OCI-M2 (cell line): ENCODE measurements around the gene VSX1.

ENCODE experiments used
- DNase-seq: peaks from one replicate; lab custom pipeline; 2025; ENCODE audit not compliant: unreplicated experiment; lab: John Stamatoyannopoulos, UW

VSX1 gene

DNA sequence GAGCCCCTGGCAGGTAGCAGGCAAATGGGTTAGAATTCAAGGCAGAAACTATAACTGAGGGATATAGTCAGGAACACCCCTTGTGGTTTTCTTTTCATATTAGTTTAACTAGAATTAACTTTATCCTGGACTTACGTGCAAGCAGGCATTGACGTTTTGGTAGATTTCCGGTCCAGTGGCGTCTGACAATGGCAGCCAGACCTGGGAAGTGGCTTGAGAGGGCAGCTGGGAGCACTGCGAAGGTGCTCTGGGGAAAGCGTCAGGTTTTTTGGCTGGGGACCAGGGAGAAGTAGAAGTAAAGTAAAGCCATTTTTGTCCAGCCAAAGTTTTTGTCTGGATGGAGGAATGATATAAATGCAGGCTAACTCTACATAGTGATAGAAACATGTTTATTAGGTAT lies 15.6 kb downstream of the VSX1 start:
- DNase-seq, result no peak

DNA sequence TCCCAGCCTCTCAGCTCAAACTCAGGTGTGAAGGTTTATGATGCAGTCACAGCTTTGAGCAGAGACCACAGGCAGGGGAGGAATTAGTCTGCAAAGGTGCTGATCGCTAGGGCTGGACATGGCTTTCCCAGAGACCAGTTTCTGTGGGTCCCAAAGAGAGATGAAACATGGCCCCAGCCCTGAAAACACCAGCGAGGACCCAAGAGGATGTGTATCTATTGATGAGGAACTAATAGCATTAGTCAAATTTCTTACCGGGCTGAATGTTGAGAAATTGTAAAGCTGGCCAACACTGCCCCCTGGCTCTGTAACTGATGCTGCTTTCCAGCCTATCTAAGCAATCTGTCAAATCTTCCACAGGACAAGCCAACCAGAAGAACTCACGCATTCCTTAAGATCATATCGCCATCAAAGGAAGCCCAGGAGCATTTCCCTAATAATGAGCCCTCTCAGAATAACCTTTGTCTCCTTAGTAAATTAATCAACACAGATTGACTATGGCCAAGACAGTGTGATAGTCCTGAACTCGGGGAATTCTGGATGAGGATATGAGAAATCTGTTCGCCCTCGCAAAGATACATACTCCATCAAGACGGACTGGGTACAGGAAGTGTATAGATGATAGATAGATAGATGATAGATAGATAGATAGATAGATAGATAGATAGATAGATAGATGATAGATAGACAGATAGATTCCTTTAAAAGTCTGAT lies 16.2 kb downstream of the VSX1 start:
- no peak for DNase-seq

DNA sequence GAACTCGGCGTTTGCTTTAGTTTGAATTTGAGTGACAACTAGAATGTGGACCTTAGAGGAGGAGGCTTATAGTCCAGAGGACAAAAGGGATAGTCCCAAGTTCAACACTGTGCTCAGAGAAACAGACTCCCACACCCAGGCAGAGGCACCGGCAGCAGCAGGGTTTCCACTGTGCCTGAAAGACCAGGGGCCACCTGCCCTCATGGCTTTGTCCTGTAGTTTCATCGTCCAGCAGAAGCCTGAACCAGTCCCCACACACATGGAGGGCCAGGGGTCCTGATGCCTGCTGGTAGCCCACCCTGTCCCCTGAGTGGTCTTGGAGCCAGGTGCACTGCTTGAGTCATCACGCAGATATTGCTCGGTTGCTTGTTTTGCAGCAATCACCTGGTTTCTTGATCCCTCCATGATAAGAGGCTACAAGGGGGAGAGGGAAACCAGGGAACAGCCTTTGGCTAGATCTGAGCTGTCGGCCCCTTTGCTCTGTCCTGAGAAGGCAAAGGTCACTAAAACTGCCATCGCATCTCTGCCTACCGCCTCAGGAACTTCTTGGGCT lies 16.8 kb downstream of the VSX1 start:
- DNase-seq, result no peak

DNA sequence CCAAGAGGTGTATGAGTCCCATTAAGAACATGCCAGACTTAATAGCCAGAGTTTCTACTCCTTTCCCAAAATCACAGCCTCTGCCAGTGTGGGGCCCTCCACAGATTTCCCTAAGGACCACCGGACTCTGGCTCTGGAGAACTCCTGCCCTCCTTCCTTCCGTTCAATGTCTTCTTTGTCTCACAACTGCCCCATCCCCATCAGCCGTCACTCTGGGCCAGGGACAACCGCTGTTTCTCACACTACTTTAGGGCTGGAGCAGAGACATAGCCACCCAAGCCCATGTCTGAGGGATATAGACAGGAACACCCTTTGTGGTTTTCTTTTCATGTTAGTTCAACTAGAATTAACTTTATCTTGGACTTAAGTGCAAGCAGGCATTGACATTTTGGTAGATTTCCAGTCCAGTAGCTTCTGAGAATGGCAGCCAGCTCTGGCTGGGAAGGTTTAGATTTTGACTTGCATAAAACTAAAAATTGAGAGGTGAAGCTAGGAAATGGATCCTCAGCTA lies 17.3 kb downstream of the VSX1 start:
- DNase-seq, result no peak

DNA sequence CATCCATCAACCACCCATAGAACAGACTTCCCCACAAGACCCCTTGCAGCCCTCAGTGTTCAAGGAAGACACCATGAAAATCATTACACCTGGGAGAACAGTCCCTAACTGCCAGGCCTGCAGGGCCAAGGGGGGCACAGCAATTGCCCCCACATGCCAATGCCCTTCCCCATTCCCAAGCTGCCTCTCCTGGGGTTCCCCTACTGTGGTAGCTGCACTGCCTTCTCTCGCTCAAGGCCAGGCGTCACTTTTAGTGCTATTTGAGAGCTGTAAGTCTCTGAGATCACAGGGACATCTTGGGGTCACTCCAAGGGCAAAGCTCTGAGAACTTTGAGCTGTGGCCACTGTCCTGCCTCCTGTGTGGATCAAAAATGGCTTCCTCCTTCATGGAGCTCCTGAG lies 18.0 kb downstream of the VSX1 start:
- no peak for DNase-seq

DNA sequence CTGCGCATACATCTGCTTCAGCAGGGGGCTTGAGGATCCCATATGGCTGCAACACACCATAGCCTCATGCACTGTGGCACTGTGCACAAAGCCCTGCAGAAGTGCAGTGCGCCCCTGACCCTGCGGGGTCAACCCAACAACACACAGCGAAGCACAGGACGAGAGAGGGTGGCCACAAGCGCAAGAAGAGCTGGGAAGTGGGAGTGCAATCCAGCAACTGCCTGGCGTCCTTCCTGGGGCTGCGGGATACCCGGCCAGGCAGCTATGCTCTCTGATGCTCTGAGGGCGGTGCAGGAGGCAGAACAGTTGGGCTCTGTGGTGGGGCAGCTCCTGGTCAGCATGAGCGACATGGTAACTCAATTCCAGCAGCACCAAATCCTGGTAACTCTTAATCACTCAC lies 18.4 kb downstream of the VSX1 start:
- DNase-seq, result no peak

DNA sequence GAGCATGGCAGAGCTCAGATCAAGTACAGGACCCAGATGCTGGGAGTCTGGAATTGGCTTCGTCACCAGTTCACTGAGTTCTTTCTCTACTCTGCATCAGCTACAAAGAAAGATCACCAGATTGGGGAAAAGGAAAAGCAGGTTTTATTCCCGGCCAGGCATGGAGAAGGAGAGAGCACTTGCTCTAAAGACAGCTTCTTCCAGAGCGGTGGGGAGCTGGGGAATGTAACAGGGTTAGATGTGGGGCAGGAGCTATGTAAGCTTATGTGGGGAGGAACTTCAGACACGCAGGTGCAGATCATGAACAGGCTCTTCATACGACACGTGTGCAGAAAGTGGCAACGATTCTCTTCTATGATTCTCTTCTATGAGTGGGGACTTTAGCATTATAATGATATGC lies 19.1 kb downstream of the VSX1 start:
- DNase-seq, result no peak

DNA sequence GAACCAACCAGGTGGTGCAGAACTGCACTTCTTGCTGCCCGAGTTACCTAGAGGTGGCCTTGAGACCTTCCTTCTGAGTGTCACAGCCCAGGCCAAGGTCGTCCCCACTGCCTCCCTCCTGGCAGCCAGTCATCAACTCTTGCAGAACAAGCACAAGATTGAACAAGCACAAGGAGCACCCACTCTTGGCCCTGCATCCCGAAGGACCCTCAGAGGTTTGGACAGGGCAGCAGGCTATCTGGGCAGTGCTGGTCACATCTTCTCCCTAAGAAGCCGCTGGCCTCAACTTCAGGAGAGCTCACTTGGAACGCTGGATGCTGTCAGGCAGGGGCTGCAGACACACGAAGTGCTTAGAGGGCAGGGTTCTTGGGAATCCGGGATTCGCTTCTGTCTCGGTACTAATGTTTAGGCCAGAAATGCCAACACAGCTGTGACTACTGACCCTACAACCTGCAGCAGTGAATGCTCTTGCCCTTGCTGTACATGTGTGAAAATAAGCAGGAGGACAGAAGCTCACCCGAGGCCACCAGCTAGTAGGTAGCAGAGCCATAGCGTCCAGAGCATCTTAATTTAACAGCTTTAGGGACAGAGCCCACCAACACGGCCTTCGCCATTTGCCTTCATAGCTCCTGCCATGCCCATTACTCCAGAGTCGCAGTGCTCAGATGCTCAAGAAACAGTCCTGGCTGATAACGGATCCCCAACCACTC lies 20.0 kb downstream of the VSX1 start:
- no peak for DNase-seq

DNA sequence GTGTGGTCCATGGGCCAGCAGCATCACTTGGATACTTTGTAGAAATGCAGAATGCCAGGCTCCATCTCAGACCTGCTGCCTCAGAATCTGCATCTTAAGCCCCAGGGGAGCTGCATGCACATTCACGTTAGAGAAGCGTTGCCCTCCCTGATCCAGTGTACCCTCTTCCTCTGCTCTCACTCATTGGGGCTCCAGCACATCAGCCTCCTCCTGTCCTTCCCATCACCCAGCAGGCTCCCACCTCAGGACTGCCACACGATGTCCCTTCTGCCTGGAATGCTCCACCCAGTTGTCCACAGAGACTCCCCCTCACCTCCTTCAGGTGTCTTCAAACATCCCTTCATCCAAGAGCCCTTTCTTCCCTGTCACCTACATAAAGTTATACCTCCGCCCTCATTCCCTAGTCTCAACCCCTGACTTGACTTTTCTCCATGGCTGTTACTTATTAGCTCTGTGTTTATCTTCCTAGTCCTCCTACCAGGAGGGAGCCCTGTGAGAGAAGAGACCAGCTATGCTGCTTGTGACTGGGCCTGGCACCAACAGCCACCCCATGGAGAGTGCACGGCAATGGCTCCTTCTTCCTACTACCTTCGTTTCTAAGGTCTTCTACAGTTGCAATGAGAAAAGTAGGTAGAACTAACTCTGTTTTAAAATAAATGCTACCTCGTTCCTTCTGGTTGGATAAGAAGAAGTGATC lies 20.7 kb downstream of the VSX1 start:
- no peak for DNase-seq

DNA sequence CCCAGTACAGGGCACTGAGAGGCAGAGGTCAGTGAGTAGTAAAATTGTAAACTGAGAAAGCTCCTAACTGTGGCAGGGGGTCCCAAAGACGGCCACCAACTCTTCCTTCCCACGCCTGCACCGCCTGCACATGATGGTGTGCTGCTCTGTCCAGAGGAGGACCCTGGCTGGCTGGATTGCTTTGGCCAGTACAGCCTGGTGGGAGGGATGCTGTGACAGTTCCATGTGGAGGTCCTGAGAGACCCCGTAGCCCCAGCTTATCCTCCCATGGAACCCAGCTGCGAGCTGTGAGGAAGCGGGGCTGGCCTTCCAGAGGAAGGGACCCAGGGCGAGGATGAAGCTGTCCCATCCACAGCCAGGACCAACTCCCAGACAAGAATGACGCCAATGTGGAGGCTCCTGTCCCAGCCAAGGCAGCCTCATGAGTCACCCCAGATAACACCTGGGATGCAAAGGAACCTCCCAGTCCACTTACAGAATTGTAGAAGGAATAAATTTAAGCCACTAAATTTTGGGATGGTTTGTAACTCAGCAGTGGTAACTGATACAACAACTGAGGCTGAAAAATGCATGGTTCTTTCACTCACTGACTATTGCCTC lies 22.0 kb downstream of the VSX1 start:
- DNase-seq, result no peak

DNA sequence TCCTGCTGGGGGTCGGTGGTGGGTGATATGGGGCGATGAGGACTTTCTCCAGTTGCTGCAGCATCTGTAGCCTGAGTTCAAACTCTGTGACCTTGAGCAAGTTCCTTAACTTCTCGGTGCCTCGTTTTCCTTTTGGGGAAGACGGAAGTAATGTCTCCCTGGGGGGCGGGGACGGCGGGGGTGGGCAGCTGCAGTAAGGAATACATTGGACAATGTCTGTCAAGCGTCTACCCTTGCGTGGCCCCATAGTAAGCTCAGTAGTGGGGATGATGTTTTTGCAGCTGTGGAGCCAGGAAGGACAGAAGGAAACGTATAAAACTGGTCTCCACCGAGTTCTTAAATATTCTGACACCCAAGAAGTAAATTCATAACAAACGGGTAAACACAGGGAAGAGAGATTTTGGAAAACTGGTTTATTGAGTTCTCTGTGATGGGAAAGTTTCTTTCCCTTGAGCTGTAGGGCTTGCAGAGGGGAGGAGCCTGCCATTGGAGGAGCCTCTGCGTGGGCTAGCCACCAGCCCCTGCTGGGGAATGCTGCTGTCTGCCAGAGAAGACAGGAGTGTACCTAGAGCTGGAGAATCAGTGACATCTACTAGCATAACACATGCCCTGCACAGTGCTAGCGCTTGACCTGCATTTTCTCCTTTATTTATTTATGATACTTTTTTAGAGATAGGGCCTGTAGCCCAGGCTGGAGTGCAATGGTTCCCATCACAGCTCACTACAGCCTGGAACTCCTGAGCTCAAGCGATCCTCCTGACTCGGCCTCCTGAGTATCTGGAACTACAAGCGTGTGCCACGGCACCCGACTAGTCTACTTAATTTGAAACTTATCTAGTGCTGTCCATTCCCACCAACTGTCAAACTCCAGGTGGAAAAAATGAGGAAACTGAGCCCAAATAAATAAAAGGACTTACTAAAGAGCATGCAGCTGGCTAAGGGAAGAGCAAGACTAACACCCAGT lies 22.8 kb downstream of the VSX1 start:
- DNase-seq, result no peak

DNA sequence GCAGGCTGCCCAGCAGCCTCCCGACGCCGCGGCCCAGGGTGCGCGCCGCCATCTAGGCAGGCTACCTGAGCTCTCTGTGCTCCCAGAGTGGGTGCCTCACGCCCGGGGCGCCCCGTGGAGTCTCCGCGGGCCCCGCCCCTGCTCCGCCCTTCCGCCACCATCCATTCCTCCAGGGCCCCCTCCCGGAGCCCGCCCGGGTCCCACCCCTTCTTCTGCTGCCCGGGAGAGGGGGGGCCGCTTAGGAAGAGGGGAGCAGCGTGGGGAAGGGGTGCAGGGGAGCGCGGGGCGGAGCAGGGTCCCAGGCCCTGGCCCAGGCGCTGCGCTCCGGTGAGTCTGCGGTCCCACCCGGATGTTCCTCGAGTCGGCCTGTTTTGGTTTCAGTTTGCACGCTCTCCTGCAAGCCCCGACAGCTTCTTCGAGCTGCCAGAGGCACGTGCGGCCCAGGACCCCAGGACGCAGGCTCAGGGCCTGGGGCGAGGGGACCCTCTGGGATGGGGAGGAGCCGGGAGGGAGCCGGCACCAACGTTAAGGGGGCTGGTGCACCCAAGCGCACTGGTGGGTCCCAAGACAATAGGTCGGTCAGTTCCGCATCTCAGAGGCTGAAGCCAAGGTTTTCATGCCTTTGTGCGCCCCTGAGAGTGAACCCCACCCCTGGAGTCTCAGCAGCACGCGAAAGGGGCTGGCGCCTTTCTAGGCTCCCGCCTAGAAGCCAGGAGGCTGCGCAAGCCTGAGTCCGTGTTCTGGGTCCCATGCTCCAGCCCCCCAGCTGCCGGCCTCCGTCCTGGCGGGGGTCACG lies 23.7 kb downstream of the VSX1 start, which contains the start of gene ACSS1:
Gene ACSS1, minus strand, starts transcription at position 89 of the 796 bp plus-strand sequence. Its CDS starts 37 bp downstream, at position 52.
- no peak for DNase-seq

DNA sequence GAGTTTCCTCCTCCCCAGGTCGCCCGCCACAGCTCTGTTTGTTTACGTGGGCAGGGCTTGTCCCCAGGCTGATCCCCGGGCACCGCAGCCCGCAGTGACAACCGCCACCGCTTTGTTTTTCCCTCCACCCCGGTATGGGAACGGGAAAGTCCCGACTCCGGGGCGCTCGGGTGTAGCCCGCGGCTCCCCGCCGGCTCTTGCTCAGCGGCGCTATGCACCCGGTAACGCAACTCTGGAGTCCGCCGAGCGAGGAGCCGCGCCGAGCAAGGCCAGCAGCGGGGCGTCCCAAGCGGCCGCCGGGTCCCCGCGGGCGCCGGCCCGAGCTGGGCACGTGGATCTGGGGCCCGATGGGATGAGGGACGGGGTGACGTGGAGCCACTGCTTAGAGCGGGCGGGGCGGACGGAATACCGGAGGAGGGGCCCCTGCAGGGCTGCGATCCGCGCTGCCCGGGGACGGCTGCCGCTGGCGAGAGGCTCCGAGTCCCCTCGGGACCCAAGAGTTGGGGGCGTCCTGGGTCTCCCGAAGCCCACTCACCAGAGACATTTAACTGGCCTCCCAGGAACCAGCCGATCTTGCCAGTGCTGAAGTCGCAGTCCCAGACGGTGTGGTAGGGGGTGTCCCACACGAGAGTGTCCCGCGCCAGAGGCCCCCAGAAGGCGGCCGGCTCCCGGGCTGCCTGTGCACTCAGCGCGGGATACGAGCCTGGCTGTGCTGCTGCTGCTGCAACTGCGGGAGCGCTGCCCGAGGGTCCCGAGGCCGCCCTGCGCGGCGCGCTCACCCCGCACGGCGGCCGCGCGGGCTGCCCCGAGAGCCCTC lies 24.5 kb downstream of the VSX1 start:
- no peak for DNase-seq

DNA sequence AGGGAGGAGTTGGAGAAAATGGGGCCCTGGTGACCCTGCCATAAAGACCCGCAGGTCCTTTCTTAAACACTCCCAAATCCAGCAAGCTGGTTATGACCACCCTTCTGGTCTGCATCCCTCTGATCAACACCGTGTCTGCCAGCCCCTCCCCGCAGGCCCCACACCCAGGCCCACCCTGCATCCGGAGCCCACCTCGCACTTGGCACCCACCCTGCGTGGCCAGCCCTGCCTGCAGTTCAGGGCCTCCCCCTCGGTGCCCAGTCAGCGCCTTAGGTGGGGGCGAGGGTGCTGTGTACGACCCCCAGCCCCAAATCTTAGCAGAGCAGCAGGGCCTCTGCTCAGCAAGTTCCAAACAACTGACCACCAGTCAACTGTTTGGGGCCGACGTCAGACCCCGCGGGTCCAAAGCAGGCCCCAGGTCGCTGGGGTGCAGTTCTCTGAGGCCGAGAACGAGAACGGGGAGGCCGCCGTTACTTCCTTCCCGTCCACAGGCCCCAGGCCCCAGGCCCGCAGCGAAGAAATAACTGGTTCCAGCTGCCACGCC lies 25.2 kb downstream of the VSX1 start:
- DNase-seq, result no peak

DNA sequence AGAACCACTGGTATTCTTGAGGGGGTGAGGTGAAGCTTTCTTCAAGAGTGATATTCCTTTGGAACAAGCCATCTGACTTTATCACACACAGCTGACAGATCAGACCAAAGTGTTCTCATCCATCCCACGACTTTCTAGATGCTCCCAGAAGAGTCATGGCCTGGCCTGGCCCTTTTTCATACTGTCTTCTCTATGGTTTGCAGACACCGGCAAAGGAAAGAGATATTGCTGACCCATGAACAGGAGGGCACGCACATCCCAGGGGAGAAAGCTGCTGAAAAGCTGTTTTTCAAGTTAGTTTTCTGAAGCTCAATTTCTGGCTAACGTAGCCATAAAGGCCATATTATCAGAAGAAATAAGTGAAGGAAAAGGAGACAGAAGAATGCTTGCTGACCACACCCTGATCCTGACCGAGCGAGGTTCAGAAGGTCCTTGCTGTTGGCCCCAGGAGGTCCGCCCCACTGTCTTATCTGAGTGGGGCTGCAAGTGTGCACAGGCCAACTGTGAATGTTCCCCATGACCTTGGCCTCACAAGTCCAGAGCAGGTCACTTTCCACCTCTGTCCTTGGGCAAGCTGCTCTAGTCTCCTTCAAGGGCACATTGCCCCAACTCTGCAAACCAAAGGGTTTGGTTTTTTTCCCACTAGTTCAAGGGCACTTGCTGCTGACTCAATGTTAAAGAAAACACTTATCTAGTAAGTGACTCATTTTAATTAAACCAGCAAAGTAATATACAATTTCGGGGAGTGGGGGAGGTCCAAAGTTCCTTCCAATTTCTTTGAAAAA lies 26.0 kb downstream of the VSX1 start:
- no peak for DNase-seq

DNA sequence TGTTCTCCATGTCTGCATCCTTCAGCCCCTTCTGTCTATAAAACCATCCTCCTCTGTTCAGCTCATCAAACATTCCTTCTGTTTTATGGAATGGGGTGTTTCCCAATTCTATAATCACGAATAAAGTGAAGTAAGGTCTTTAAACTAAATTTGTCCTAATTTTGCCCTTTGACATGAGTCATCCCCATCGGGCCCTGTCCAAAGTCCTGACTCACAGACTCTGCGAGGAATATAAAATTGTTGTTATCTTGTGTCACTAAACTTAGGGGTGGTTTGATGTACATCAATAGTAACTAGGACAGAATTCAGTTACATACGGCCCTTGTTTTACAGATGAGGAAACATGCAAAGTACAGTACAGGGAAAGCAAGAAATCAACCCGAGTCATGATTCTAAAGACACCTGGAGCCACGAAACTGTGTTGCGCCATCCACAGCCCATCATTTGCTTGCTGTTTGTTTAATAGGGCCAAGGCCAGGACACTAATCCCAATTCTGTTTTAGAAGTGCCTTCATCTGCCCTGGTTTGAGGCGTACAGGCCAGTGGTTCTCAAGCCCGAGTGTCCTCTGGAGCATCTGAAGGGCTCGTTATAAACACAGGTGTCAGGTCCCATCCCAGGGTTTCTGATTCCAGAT lies 26.8 kb downstream of the VSX1 start:
- no peak for DNase-seq
